Islet precursor cell (in vitro differentiated cells): ENCODE results near the gene MIS18BP1.
"Not testable (repeated sequence)": the region's sequence is repeated elsewhere in the genome, so short reads cannot be mapped to it uniquely, and the experiment has no call there.

ENCODE experiments used
- DNase-seq: peaks from one replicate; pipeline ENCODE4 v3.0.0-alpha.2; 2018

The MIS18BP1 gene

GRCh38 chr14:45242706-45243105 lies 10.3 kb downstream of the MIS18BP1 start:
- DNase-seq, result no peak

- DNase-seq, result no peak
These were observed 14.0 kb downstream of the MIS18BP1 start for GRCh38 chr14:45238988-45239387.

GRCh38 chr14:45227566-45227965 lies 25.4 kb downstream of the MIS18BP1 start:
- no peak for DNase-seq

- DNase-seq, result no peak
These were observed 30.3 kb downstream of the MIS18BP1 start for GRCh38 chr14:45222485-45223262.

- not testable (repeated sequence) for DNase-seq
These were observed 38.7 kb downstream of the MIS18BP1 start for GRCh38 chr14:45214341-45214740.

GRCh38 chr14:45213716-45214115 lies 39.3 kb downstream of the MIS18BP1 start:
- not testable (repeated sequence) for DNase-seq

- DNase-seq, result peak; percentile 81
These were observed 40.8 kb downstream of the MIS18BP1 start for GRCh38 chr14:45212231-45212630.

- DNase-seq, result no peak
These were observed 41.7 kb downstream of the MIS18BP1 start for GRCh38 chr14:45211295-45211694.

- DNase-seq, result no peak
These were observed 42.8 kb downstream of the MIS18BP1 start for GRCh38 chr14:45210159-45210558.

GRCh38 chr14:45204241-45204640 lies 48.8 kb downstream of the MIS18BP1 start:
- DNase-seq, result no peak

- DNase-seq, result peak; percentile 61
These were observed 51.1 kb downstream of the MIS18BP1 start for GRCh38 chr14:45201905-45202304.

GRCh38 chr14:45199230-45199629 lies 53.8 kb downstream of the MIS18BP1 start:
- DNase-seq, result no peak

- no peak for DNase-seq
These were observed 54.5 kb downstream of the MIS18BP1 start for GRCh38 chr14:45198551-45198950.

- no peak for DNase-seq
These were observed 58.0 kb downstream of the MIS18BP1 start for GRCh38 chr14:45194964-45195363.

GRCh38 chr14:45185100-45185814 lies 67.7 kb downstream of the MIS18BP1 start:
- DNase-seq, result no peak

GRCh38 chr14:45181806-45182205 lies 71.2 kb downstream of the MIS18BP1 start:
- DNase-seq, result no peak

- DNase-seq, result no peak
These were observed 71.7 kb downstream of the MIS18BP1 start for GRCh38 chr14:45181329-45181728.

- no peak for DNase-seq
These were observed 75.9 kb downstream of the MIS18BP1 start for GRCh38 chr14:45177076-45177475.

- DNase-seq, result no peak
These were observed 83.1 kb downstream of the MIS18BP1 start for GRCh38 chr14:45169906-45170305.

GRCh38 chr14:45156067-45156466 lies 96.9 kb downstream of the MIS18BP1 start:
- DNase-seq, result no peak
